MM.1S (cell line): ENCODE measurements around the gene SPEF2.

ENCODE experiments used
- EZH2 ChIP-seq: fragments of 300-600 bp; sonication (generic); optimal IDR thresholded peaks from 2 replicates; pipeline ENCODE3; 2017; ENCODE audit warnings: low read depth, mild to moderate bottlenecking, antibody characterized with exemption, low read length, mixed read lengths
- EZH2phosphoT487 ChIP-seq: fragments of 300-600 bp; sonication (generic); IDR thresholded peaks from 2 replicates; pipeline ENCODE4 v1.6.1; 2018; ENCODE audit warnings: antibody characterized with exemption, low read length

DNA sequence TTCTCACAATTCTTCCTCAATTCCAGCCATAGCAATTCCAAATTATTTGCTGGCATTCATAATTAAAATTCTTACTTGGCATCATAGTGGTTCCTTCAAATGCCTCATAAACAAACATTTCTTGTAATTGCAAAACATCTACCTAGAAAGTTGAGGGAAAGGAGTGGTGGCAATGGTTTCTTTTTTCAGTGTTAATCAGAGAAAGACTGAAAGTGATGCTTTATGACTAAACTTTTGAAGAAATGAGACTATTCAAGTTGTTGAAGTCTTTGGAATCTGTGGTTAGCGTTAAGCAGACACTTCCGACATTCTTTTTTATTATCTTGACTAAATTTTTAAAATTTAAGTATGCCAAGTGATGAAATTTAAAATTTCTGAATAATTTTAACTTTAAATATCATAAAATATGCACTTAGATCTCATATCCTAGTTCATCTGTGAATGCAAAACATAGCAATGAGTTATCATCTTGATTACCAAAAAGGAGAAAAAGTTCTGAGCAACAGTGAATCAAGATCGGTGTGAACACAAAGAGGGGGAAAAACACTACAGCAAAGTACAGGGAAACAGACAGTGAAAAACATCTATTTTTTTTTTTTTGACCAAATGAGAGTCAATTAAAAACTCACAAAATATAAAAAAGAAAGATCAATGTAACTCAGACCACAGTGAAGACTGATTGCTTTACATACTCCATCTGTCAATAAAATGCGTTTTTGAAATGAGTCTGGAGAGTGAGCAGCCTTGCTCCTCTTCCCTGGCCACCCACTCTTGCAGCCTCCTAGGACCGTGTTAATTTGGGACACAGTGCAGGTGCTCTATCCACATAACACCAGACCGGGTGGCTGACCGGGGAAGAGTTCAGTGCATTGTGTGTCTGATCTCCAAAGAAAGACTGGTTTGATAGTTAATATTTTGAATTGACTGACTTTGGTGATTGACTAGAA is 218.4 kb downstream of the SPEF2 start:
- TF ChIP-seq EZH2phosphoT487 (no peak), EZH2 (no peak)
